AG09319 (cell line): Measurements from ENCODE around the gene ITPKB.

Experiments
- DNase-seq: peaks from one replicate; pipeline ENCODE4 v3.0.0-alpha.2; 2010; ENCODE audit warnings: low read depth; ENCODE audit errors: extremely low read depth
- CTCF ChIP-seq: IDR thresholded peaks from 2 replicates; pipeline ENCODE4 v1.5.1; 2011; ENCODE audit warnings: low read depth, mild to moderate bottlenecking, inconsistent platforms, low read length, moderate library complexity

ITPKB gene

DNA sequence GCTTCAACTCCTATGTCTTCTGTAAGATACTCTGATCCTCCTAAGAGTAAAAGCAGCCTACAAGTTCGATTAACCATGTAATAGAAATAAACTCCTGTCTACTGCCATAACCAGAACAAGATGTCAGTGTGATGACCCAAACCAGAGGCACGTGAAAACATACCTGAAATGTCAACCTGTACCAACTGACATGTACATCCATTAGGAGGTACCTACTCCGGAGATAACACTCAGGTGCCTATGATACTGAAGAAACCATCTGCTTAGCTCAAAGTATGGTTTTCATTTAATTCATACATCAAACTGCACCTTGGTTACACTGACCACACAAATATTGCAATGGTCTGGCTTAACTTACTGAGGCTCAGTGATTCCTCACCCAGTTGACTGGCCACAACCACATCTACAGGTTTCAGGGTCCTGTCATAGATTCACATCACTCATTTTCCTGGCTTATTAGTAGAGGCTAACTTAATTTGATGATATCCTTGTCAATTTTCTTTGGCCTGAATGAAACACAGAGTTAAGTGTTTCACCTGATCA, 4.4 kb downstream of the ITPKB start:
- no peak for DNase-seq
- TF ChIP-seq CTCF = no peak

GRCh38 chr1:226733876-226734275, 5.2 kb downstream of the ITPKB start:
- no peak for TF ChIP-seq CTCF
- DNase-seq = no peak

DNA sequence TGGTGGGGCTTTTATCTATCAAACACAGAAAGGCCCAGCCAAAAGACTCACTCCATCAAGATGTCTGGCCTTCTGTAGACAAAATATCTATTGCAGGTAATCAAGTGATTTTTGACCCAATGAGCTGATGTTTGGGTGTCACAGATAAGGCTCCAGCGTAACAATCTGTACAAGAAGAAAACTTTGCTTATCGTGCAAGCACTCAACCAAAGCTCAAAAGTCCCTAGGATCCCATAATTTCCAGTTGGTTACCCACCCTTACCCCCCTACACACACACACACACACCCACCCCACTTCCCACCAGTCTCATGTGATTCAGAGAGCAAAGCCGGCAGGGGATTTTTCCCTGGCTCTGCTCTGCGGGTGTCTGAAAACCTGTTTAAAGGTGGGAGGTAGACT, 5.8 kb downstream of the ITPKB start:
- TF ChIP-seq CTCF = no peak
- no peak for DNase-seq

- TF ChIP-seq CTCF = no peak
- DNase-seq = no peak
These were observed 6.2 kb downstream of the ITPKB start for GRCh38 chr1:226732856-226733291.

- DNase-seq = no peak
- no peak for TF ChIP-seq CTCF
These were observed 7.7 kb downstream of the ITPKB start for GRCh38 chr1:226731257-226731893.

- DNase-seq = no peak
These were observed 8.2 kb downstream of the ITPKB start for GRCh38 chr1:226730836-226731235.

More at GRCh38 chr1:226730836-226731235, 8.2 kb downstream of the ITPKB start:
- TF ChIP-seq CTCF = no peak
